GOT3 (cell line): Measurements from ENCODE around the gene SLC23A1.
"Not testable (repeated sequence)": the region's sequence is repeated elsewhere in the genome, so short reads cannot be mapped to it uniquely, and the experiment has no call there.

Experiments
- DNase-seq: peaks from one replicate; lab custom pipeline; 2025; ENCODE audit warnings: mixed read lengths; lab: John Stamatoyannopoulos, UW

SLC23A1 gene

GRCh38 chr5:139389701-139390638 is 6.9 kb upstream of the SLC23A1 start, which contains the start of gene MZB1:
Gene MZB1 (minus strand): TSS chr5:139389913. CDS start chr5:139389856, 57 bp downstream.
- no peak for DNase-seq

GRCh38 chr5:139388198-139388821 is 5.2 kb upstream of the SLC23A1 start:
- no peak for DNase-seq

GRCh38 chr5:139387611-139388197 is 4.6 kb upstream of the SLC23A1 start:
- no peak for DNase-seq

GRCh38 chr5:139386956-139387355 is 3.9 kb upstream of the SLC23A1 start:
- DNase-seq: not testable (repeated sequence)

- no peak for DNase-seq
Measured at GRCh38 chr5:139386050-139386438, 2.9 kb upstream of the SLC23A1 start.

- DNase-seq: no peak
Measured at GRCh38 chr5:139385061-139386049, 2.3 kb upstream of the SLC23A1 start.

GRCh38 chr5:139384591-139385051 is 1.5 kb upstream of the SLC23A1 start:
- DNase-seq: no peak

- DNase-seq: no peak
Measured at GRCh38 chr5:139383993-139384590, 995 bp upstream of the SLC23A1 start.

- no peak for DNase-seq
Measured at GRCh38 chr5:139382807-139383206, 290 bp downstream of the SLC23A1 start.

- DNase-seq: no peak
Measured at GRCh38 chr5:139381837-139382761, 998 bp downstream of the SLC23A1 start.

- no peak for DNase-seq
Measured at GRCh38 chr5:139379626-139380449, 3.3 kb downstream of the SLC23A1 start.

- no peak for DNase-seq
Measured at GRCh38 chr5:139378941-139379361, 4.1 kb downstream of the SLC23A1 start.

- no peak for DNase-seq
Measured at GRCh38 chr5:139378101-139378825, 4.8 kb downstream of the SLC23A1 start.

GRCh38 chr5:139377226-139377625 is 5.9 kb downstream of the SLC23A1 start:
- DNase-seq: no peak

GRCh38 chr5:139376364-139376763 is 6.7 kb downstream of the SLC23A1 start:
- no peak for DNase-seq

- DNase-seq: no peak
Measured at GRCh38 chr5:139374909-139375308, 8.2 kb downstream of the SLC23A1 start.

- DNase-seq: no peak
Measured at GRCh38 chr5:139371482-139372435, 11.3 kb downstream of the SLC23A1 start.
